ENCODE results near the gene LRP1B. TPM values are rescaled to one million over a fixed set of nuclear protein-coding genes. Genes with fewer than 3 reads are reported as not detected.

LRP1B gene
- total and polyA plus RNA-seq, 5 experiments from 2014 or later: not detected

DNA sequence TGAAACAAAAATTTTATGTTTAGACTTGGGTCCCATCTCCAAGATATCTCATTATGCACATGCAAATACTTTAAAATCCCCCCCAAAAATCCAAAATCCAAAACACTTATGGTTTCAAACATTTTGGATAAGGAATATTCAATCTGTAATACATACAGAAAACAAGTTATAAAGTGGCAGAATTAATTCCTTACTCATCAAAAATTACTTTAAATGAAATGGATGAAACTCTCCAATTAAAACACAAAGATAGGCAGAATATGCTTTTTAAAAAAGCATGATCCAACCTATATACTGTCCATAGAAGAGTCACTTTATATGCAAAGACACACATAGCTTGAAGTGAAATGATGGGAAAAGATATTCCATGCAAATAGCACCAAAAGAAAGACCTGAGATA is 744.6 kb downstream of the LRP1B start:
- Mint-ChIP-seq H3K27me3 (no peaks in the 10 kb centered on the region), H3K4me3 (no peak overlapping the region), H3K4me1 (no peaks in the 10 kb centered on the region), H3K9me3 (peaks cover 0 to 29% (median 7%) of the 10 kb centered on the region in 9 donors), H3K36me3 (no peaks in the 10 kb centered on the region), H3K27ac (no peak overlapping the region)
- POLR2A ChIA-PET: no interaction called here
- DNase-seq (no peak), ATAC-seq (no peak)

DNA sequence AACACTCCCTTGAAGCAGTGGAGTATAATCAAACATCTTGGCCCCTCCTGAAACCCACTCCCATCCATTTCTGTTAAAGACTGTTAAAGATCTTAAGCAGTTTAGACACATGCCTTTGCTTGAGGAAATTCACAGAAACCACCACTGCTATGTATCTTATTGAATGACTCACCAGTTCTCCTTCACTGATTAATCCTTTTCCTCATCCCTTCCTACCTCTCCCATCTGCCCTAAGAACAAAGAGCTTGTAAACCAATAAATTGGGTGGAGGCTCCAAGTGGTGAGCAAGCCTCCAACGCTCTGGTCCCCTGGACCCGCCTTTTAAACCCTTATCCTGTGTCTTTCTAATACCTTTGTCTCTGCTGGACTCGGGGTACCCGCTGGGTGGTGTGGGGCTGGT is 746.1 kb downstream of the LRP1B start:
- no peak for DNase-seq
- H3K9me3 Mint-ChIP-seq: peaks cover 0 to 17% (median 5%) of the 10 kb centered on the region in 9 donors
- H3K27me3 Mint-ChIP-seq: no peaks in the 10 kb centered on the region
- no peak for ATAC-seq
- POLR2A ChIA-PET: no interaction called here
- H3K4me3 Mint-ChIP-seq: no peak overlapping the region
- no peak overlapping the region for H3K27ac Mint-ChIP-seq
- H3K36me3 Mint-ChIP-seq: no peaks in the 10 kb centered on the region
- no peaks in the 10 kb centered on the region for H3K4me1 Mint-ChIP-seq

DNA sequence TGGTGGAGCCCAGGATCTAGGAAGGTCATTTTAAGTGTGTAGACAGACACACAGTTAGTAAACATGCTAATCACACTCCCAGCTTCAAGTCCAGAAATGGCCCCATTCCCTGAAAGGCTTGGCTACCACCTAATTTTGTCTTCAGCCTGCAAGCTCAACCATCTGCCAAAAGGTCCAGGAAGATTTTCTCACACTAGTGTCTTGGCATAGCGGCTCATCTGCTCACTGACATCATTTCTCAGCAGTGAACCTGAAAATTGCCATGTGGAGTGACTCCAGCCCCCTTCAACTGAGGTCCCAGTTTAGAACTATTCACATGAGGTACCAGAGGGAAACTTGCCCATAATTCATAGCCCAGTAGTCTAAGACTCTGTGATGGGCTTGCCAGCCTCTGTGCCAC is 748.9 kb downstream of the LRP1B start:
- Mint-ChIP-seq H3K4me1 (no peaks in the 10 kb centered on the region), H3K36me3 (no peaks in the 10 kb centered on the region), H3K9me3 (peaks cover 0 to 17% (median 6%) of the 10 kb centered on the region in 9 donors), H3K4me3 (no peak overlapping the region), H3K27ac (no peak overlapping the region), H3K27me3 (no peaks in the 10 kb centered on the region)
- DNase-seq: no peak
- no peak for ATAC-seq
- POLR2A ChIA-PET: no interaction called here

DNA sequence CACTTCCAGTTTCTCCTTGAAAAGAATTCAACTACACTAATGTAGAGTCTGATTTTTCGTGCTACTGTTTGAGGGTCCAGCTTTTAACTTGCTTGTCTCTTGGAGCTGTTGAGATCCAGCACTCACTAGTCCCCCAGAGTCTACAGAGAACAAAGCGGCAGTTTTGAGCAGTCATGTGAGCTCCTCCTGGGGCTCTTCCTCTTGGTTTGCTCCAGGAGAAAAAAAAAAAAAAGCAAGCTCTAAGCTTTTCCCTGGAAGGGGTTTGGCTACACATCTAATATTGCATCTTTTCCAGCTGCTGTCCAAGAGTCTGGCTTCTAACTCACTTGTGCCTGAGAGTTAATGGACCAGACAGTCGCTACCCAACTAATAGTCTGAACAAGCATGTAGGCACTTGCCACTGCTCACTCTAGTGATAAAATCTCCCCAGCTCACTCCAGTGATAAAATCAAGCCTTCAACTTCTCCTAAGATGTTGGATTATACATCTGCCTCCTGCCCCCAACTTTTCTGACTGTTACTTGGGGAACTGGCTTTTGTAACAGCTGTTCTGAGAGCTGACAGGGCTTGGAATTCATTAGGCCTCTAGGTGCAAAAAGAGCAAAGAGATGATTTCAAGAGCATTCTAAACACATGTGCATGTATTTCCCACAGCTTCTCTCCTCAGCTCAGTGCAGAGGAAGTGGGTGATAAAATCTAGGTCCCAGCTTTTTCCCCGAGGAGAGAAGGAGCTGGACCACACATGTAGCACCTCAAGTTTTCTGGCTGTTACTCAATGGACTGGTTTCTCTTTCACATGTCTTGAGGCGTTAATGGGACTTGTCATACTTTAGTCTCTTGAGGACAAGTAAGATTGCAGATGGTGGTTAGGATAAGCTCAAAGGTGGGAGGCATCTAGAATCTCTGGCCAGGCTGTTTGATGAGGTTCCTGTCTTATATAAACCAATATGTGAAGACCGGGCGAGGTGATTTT is 750.5 kb downstream of the LRP1B start:
- Mint-ChIP-seq H3K27me3 (no peaks in the 10 kb centered on the region), H3K4me1 (no peaks in the 10 kb centered on the region)

DNA sequence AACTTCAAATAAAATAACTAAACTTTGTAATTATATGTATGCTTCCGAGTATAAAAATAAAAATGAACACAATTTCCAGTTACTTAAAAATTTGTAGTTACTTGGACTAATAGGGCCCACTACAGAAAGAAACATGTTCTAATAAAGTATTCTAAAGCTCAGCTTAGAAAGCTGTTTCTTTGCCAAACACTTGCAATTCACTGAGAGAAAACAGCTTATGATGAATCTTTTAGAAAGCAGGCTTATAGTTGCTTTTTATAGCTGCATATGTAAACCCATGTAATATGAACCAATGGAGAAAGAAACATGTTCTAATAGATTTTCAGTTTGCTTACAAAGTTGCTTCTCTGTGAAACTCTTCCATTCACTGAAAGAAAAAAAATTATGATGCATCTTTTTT is 766.0 kb downstream of the LRP1B start:
- Mint-ChIP-seq H3K4me1 (no peaks in the 10 kb centered on the region), H3K27me3 (no peaks in the 10 kb centered on the region), H3K4me3 (no peak overlapping the region), H3K9me3 (peaks cover 0 to 6% (median 4%) of the 10 kb centered on the region in 9 donors), H3K27ac (no peak overlapping the region), H3K36me3 (no peaks in the 10 kb centered on the region)
- ATAC-seq (no peak), DNase-seq (no peak)
- POLR2A ChIA-PET: no interaction called here

More for the DNA sequence above, 750.5 kb downstream of the LRP1B start:
- H3K36me3 Mint-ChIP-seq: no peaks in the 10 kb centered on the region
- no peak for ATAC-seq
- H3K27ac Mint-ChIP-seq: no peak overlapping the region
- no peak for DNase-seq
- H3K4me3 Mint-ChIP-seq: no peak overlapping the region
- H3K9me3 Mint-ChIP-seq: peaks cover 0 to 18% (median 6%) of the 10 kb centered on the region in 9 donors
- POLR2A ChIA-PET: no interaction called here

DNA sequence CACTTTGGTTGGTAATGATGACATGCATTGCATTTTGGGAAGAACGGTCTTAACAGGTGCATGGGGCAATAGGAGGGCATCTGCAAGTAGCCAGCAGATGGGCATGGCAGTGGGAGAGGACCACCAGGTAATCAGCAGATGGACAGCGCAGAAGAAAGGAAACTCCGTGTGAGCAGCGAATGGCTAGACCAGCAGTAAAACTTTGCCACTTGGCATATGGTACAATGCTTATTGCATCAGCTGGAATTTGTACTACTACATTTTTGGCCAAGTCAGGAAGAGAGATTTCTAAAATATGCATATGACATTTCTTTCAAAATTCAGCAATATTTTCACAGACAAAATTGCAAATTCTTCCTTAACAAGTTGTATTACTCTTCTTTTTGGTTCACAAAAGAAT is 768.5 kb downstream of the LRP1B start:
- Mint-ChIP-seq H3K36me3 (no peaks in the 10 kb centered on the region), H3K4me3 (no peak overlapping the region), H3K27me3 (no peaks in the 10 kb centered on the region), H3K9me3 (peaks cover 0 to 5% (median 4%) of the 10 kb centered on the region in 9 donors), H3K4me1 (no peaks in the 10 kb centered on the region), H3K27ac (no peak overlapping the region)
- POLR2A ChIA-PET: no interaction called here
- DNase-seq (no peak), ATAC-seq (no peak)

DNA sequence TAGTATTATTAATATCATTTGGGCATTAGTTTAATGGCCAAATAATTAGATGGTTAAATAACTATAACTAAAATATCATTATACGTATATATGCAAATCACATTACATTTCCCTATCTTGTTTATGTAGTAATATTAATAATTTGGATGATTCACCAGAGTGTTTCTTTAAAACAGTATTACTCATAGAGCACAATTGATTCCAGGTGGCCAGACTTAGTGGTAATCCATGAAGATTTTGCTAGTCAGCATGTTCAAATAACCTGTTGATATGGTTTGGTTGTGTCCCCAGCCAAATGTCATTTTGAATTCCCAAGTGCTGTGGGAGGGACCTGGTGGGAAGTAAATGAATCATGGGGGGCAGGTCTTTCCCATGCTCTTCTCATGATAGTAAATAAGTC is 782.3 kb downstream of the LRP1B start:
- no peak overlapping the region for H3K4me3 Mint-ChIP-seq
- no peaks in the 10 kb centered on the region for H3K36me3 Mint-ChIP-seq
- ATAC-seq (no peak), DNase-seq (no peak)
- H3K4me1 Mint-ChIP-seq: no peaks in the 10 kb centered on the region
- H3K27me3 Mint-ChIP-seq: no peaks in the 10 kb centered on the region
- H3K9me3 Mint-ChIP-seq: peaks cover 3 to 47% (median 14%) of the 10 kb centered on the region in 9 donors
- POLR2A ChIA-PET: no interaction called here
- no peak overlapping the region for H3K27ac Mint-ChIP-seq

DNA sequence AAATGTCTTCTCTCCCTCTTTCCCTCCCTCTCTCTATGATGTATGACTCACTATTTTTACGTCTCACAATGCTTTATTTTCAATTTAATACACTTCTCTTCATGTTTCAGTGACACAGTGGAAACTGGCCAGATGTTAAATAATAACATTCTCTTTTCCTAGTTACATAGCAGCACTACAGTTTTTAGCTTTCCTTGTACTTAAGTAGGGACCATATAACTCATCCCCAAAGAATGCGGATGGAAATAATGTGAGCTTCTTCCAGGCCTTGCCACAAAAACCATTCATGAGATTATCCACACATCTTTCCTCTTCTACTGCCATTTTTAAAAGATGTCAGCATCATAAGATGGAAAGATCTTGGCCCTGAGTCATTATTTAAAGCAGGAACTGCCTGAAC is 789.4 kb downstream of the LRP1B start:
- POLR2A ChIA-PET: no interaction called here
- no peak for ATAC-seq
- DNase-seq: no peak
- no peaks in the 10 kb centered on the region for H3K27me3 Mint-ChIP-seq
- H3K4me1 Mint-ChIP-seq: no peaks in the 10 kb centered on the region
- H3K4me3 Mint-ChIP-seq: no peak overlapping the region
- peaks cover 3 to 44% (median 10%) of the 10 kb centered on the region in 9 donors for H3K9me3 Mint-ChIP-seq
- no peaks in the 10 kb centered on the region for H3K36me3 Mint-ChIP-seq
- H3K27ac Mint-ChIP-seq: no peak overlapping the region

DNA sequence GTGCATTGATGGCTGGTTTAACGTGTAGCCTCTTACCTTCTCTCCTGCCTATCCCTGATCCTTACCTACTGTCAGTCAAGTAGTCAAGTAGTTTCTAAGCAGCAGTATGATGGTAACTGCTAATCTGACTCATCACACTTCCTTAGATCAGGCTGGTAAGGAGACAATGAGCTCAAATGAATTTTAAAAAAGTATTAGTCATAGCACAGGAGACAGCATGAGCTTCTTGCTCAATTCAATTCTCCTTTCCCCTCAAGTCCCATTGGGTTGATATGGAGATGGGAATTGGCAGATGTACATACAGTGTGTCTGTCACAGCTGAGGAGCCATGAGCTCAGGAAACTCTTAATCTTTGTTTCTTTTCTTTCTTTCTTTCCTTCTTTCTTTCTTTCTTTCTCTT is 799.7 kb downstream of the LRP1B start:
- no peak overlapping the region for H3K4me3 Mint-ChIP-seq
- peaks cover 0 to 25% (median 5%) of the 10 kb centered on the region in 9 donors for H3K9me3 Mint-ChIP-seq
- DNase-seq (no peak), ATAC-seq (no peak)
- H3K27ac Mint-ChIP-seq: no peak overlapping the region
- H3K36me3 Mint-ChIP-seq: no peaks in the 10 kb centered on the region
- H3K4me1 Mint-ChIP-seq: no peaks in the 10 kb centered on the region
- no peaks in the 10 kb centered on the region for H3K27me3 Mint-ChIP-seq
- POLR2A ChIA-PET: no interaction called here

DNA sequence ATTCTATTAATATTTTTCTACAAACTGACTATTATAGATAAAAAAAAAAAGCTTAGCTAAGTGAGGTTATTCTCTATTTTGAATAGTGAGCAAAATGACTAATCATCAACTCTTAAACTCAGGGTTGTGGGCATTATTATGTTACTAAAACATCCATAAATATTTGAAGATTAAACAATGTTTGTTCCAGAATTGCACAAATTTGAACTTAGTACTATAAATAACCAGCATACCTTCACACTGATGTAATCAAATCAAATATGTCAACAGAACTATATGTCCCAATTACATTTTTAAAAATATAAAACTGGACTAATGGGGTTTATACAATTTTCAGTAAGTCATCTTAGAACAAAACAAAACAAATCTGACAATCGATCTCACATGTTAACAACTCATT is 800.9 kb downstream of the LRP1B start:
- H3K27me3 Mint-ChIP-seq: no peaks in the 10 kb centered on the region
- no peaks in the 10 kb centered on the region for H3K36me3 Mint-ChIP-seq
- DNase-seq (no peak), ATAC-seq (no peak)
- H3K9me3 Mint-ChIP-seq: peaks cover 0 to 23% (median 5%) of the 10 kb centered on the region in 9 donors
- no peak overlapping the region for H3K27ac Mint-ChIP-seq
- no peaks in the 10 kb centered on the region for H3K4me1 Mint-ChIP-seq
- POLR2A ChIA-PET: no interaction called here
- H3K4me3 Mint-ChIP-seq: no peak overlapping the region

DNA sequence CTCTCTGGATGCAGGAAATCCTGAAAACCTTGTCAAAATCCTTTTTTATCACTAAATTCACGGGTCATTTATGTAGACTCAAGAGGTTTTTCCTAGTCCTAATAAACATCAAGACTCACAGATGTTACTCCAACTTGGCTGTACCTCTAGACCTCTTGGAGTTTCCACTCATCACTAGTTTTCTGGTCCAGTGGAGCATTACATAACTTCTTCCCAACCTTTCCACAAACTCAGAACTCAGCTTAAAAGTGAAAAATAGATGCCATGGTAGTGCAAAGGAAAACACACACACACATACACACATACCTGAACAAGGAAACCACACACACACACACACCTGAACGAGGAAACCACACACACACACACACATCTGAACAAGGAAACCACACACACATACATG is 807.2 kb downstream of the LRP1B start:
- Mint-ChIP-seq H3K9me3 (peaks cover 2 to 21% (median 11%) of the 10 kb centered on the region in 9 donors), H3K36me3 (no peaks in the 10 kb centered on the region), H3K4me3 (no peak overlapping the region), H3K27ac (no peak overlapping the region), H3K27me3 (no peaks in the 10 kb centered on the region), H3K4me1 (no peaks in the 10 kb centered on the region)
- ATAC-seq: no peak
- no peak for DNase-seq
- POLR2A ChIA-PET: no interaction called here

DNA sequence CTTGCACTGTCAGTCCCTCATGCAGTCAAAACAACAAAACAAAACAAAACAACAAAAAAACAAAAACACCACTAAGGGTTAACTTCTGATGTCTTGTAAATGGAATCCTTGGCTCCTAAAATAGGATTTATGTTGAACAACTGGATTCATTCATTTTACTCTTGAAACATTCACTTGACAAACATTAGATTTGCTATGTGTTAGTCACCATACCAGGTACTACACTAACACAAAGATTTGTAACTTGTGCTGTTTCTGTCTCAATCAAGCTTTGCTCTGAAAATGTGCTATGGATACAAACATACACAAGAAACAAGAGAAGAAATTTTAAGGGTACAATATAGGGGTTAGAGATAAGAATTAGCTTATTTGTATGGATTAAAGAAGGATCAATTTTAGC is 812.8 kb downstream of the LRP1B start:
- Mint-ChIP-seq H3K4me1 (no peaks in the 10 kb centered on the region), H3K9me3 (peaks cover 0 to 18% (median 4%) of the 10 kb centered on the region in 9 donors), H3K27me3 (no peaks in the 10 kb centered on the region), H3K27ac (no peak overlapping the region), H3K36me3 (no peaks in the 10 kb centered on the region), H3K4me3 (no peak overlapping the region)
- POLR2A ChIA-PET: no interaction called here
- ATAC-seq: no peak
- no peak for DNase-seq

DNA sequence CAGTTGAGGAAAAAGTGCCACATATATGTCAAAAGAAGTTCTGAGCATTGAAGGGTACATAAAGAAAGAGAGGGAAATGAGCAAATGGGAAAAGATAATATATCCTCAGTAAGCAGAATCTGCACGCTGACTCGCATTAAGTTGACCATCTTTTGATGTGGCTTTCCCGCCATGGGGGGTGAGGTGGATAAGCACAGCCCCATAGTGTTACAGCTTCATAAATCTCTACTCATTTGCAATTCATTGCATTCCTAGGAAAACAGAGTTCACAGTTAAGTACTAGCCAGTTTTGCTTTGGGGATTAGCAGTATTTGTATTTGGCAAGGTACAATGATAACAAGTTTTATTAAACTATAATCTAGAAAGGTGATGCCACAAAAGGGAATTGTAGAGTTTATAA is 814.2 kb downstream of the LRP1B start:
- Mint-ChIP-seq H3K27me3 (no peaks in the 10 kb centered on the region), H3K9me3 (peaks cover 0 to 28% (median 5%) of the 10 kb centered on the region in 9 donors), H3K4me3 (no peak overlapping the region), H3K36me3 (no peaks in the 10 kb centered on the region), H3K27ac (no peak overlapping the region), H3K4me1 (no peaks in the 10 kb centered on the region)
- DNase-seq: no peak
- POLR2A ChIA-PET: no interaction called here
- no peak for ATAC-seq

DNA sequence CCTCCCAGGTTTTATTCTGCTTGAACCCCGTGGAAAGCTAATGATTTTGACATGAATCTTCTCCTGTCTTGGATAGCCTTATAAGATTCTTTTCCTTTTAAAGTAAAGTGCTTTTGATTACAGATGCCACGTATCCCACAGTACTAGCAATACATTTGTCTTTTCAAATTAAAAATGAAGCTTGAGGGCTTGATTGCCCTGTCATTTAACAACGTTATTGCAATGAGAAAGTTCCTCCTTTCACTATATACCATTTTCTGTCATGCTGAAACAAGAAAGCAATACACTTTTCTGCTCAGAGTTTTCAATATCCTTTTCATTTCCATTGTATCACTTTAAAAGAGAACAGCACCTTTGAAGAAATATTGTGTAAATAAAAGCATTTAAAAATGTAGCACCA is 814.7 kb downstream of the LRP1B start:
- no peaks in the 10 kb centered on the region for H3K27me3 Mint-ChIP-seq
- H3K27ac Mint-ChIP-seq: no peak overlapping the region
- ATAC-seq: no peak

More for the DNA sequence above, 814.7 kb downstream of the LRP1B start:
- POLR2A ChIA-PET: no interaction called here
- Mint-ChIP-seq H3K4me3 (no peak overlapping the region), H3K4me1 (no peaks in the 10 kb centered on the region), H3K9me3 (peaks cover 0 to 28% (median 5%) of the 10 kb centered on the region in 9 donors), H3K36me3 (no peaks in the 10 kb centered on the region)
- no peak for DNase-seq
